ENCODE results near the gene CDH18.

- TF ChIP-seq FOXA3 (CRISPR knock-in tag; IDR thresholded peaks at IDR 0.05) (no peak), KLF12 (CRISPR knock-in tag; IDR thresholded peaks at IDR 0.05; ENCODE audit: borderline replicate concordance) (no peak), ZZZ3 (CRISPR knock-in tag; IDR thresholded peaks at IDR 0.05; ENCODE audit: borderline replicate concordance) (no peak), ZBTB7A (CRISPR knock-in tag; IDR thresholded peaks at IDR 0.05) (no peak)
- TF ChIP-seq, protein P1, sequence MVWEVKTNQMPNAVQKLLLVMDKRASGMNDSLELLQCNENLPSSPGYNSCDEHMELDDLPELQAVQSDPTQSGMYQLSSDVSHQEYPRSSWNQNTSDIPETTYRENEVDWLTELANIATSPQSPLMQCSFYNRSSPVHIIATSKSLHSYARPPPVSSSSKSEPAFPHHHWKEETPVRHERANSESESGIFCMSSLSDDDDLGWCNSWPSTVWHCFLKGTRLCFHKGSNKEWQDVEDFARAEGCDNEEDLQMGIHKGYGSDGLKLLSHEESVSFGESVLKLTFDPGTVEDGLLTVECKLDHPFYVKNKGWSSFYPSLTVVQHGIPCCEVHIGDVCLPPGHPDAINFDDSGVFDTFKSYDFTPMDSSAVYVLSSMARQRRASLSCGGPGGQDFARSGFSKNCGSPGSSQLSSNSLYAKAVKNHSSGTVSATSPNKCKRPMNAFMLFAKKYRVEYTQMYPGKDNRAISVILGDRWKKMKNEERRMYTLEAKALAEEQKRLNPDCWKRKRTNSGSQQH (CRISPR knock-in tag; IDR thresholded peaks at IDR 0.05; ENCODE audit: low read depth): no peak
Observed at GRCh38 chr5:19770396-19770795, 217.6 kb downstream of the CDH18 start.
